HEK293 (cell line): ENCODE measurements around the gene SLC6A11.

Experiments used
- CTCF ChIA-PET: fragments of 350-600 bp; formaldehyde crosslinking; extraction: SDS; loops from one replicate; lab custom pipeline; 2021; ENCODE audit warnings: antibody characterized with exemption; lab: Yijun Ruan, JAX
- POLR2A ChIA-PET: fragments of 300-600 bp; formaldehyde crosslinking; extraction: SDS; loops from one replicate; lab custom pipeline; 2020; ENCODE audit warnings: antibody characterized with exemption, inconsistent platforms; lab: Yijun Ruan, JAX
- H3K27ac ChIP-seq: fragments of 200-500 bp; sonication (Bioruptor generic); 2 replicates; pipeline ENCODE4 v1.5.1; 2014; ENCODE audit warnings: low read depth, low read length, control low read depth, inconsistent platforms; ENCODE audit errors: extremely low read depth
- H3K36me3 ChIP-seq, 2 experiments: fragments of 200-500 bp in 1 of 2; sonication (Bioruptor generic) in 1 of 2; 1 replicate in 1 of 2; 2 replicates in 1 of 2; pipeline ENCODE4 v1.5.1; 2014 to 2017; ENCODE audit warnings: inconsistent platforms in 2 of 2, low read length in 2 of 2; ENCODE audit not compliant: control insufficient read depth in 2 of 2, insufficient read depth in 1 of 2
- H3K4me1 ChIP-seq: fragments of 200-500 bp; sonication (Bioruptor generic); 2 replicates; pipeline ENCODE4 v1.5.1; 2014; ENCODE audit warnings: mild to moderate bottlenecking, low read length, inconsistent platforms; ENCODE audit not compliant: control insufficient read depth, insufficient read depth
- H3K4me3 ChIP-seq: 2 replicates; pipeline ENCODE4 v1.5.1; 2011; ENCODE audit warnings: low read depth, mild to moderate bottlenecking, control low read depth, low read length, moderate library complexity
- H3K9me3 ChIP-seq: fragments of 200-500 bp; sonication (Bioruptor generic); 2 replicates; pipeline ENCODE4 v1.5.1; 2014; ENCODE audit warnings: low read depth, low read length, inconsistent platforms; ENCODE audit not compliant: control insufficient read depth, insufficient read depth
- ELK4 ChIP-seq: IDR thresholded peaks from 2 replicates; pipeline ENCODE4 v1.6.1; 2011; ENCODE audit warnings: mild to moderate bottlenecking, low read depth, low read length, borderline replicate concordance
- HOXA7 ChIP-seq: sonication (generic); formaldehyde crosslinking; IDR thresholded peaks from 2 replicates; pipeline ENCODE4 v1.8.1; 2022; ENCODE audit warnings: missing genetic modification reagents, borderline replicate concordance
- KLF1 ChIP-seq: fragments of 450-650 bp; formaldehyde crosslinking; IDR thresholded peaks from 2 replicates; pipeline ENCODE4 v1.5.1; 2016; ENCODE audit warnings: missing biosample characterization, missing genetic modification characterization
- MEIS1 ChIP-seq: sonication (generic); formaldehyde crosslinking; IDR thresholded peaks from 2 replicates; pipeline ENCODE4 v1.8.1; 2022; ENCODE audit warnings: missing genetic modification reagents, mild to moderate bottlenecking, borderline replicate concordance
- REST ChIP-seq: fragments of 450-650 bp; formaldehyde crosslinking; IDR thresholded peaks from 2 replicates; pipeline ENCODE4 v1.5.1; 2016; ENCODE audit warnings: missing biosample characterization, missing genetic modification characterization
- SALL2 ChIP-seq: fragments of 450-650 bp; formaldehyde crosslinking; IDR thresholded peaks from 2 replicates; pipeline ENCODE4 v1.5.0; 2017; ENCODE audit warnings: missing biosample characterization, mild to moderate bottlenecking, missing genetic modification characterization, borderline replicate concordance
- YY2 ChIP-seq: fragments of 450-650 bp; formaldehyde crosslinking; IDR thresholded peaks from 2 replicates; pipeline ENCODE4 v1.5.1; 2016; ENCODE audit warnings: missing biosample characterization, missing genetic modification characterization
- ZBTB1 ChIP-seq: fragments of 450-650 bp; formaldehyde crosslinking; IDR thresholded peaks from 2 replicates; pipeline ENCODE4 v1.5.1; 2016; ENCODE audit warnings: missing biosample characterization, missing genetic modification characterization
- ZBTB8A ChIP-seq: fragments of 450-650 bp; formaldehyde crosslinking; IDR thresholded peaks from 2 replicates; pipeline ENCODE4 v1.5.1; 2016; ENCODE audit warnings: missing biosample characterization, missing genetic modification characterization
- ZIC2 ChIP-seq: fragments of 450-650 bp; formaldehyde crosslinking; IDR thresholded peaks from 2 replicates; pipeline ENCODE4 v1.5.1; 2016; ENCODE audit warnings: missing biosample characterization, missing genetic modification characterization
- ZNF138 ChIP-seq: fragments of 450-650 bp; formaldehyde crosslinking; IDR thresholded peaks from 2 replicates; pipeline ENCODE4 v1.5.1; 2016; ENCODE audit warnings: missing biosample characterization, missing genetic modification characterization, borderline replicate concordance
- ZNF24 ChIP-seq: fragments of 450-650 bp; formaldehyde crosslinking; IDR thresholded peaks from 2 replicates; pipeline ENCODE4 v1.5.1; 2016; ENCODE audit warnings: missing biosample characterization, missing genetic modification characterization
- ZNF423 ChIP-seq: fragments of 450-650 bp; formaldehyde crosslinking; IDR thresholded peaks from 2 replicates; pipeline ENCODE4 v1.5.1; 2016; ENCODE audit warnings: missing biosample characterization, missing genetic modification characterization
- ZNF473 ChIP-seq: fragments of 450-650 bp; formaldehyde crosslinking; IDR thresholded peaks from 2 replicates; pipeline ENCODE4 v1.5.1; 2017; ENCODE audit warnings: missing biosample characterization, missing genetic modification characterization
- ZNF521 ChIP-seq: fragments of 450-650 bp; formaldehyde crosslinking; IDR thresholded peaks from 2 replicates; pipeline ENCODE4 v1.5.1; 2017; ENCODE audit warnings: missing biosample characterization, mild to moderate bottlenecking, missing genetic modification characterization
- ZNF561 ChIP-seq: fragments of 450-650 bp; IDR thresholded peaks from 2 replicates; pipeline ENCODE4 v1.5.1; 2018; ENCODE audit warnings: missing biosample characterization, missing genetic modification characterization, borderline replicate concordance
- ZNF629 ChIP-seq: fragments of 450-650 bp; formaldehyde crosslinking; IDR thresholded peaks from 2 replicates; pipeline ENCODE4 v1.5.1; 2017; ENCODE audit warnings: missing biosample characterization, missing genetic modification characterization
- ZNF664 ChIP-seq: fragments of 450-650 bp; formaldehyde crosslinking; IDR thresholded peaks from 2 replicates; pipeline ENCODE4 v1.5.1; 2016; ENCODE audit warnings: missing biosample characterization, missing genetic modification characterization
- ZNF670 ChIP-seq: fragments of 450-650 bp; formaldehyde crosslinking; IDR thresholded peaks from 2 replicates; pipeline ENCODE4 v1.5.1; 2016; ENCODE audit warnings: missing biosample characterization, missing genetic modification characterization, low read depth
- ZSCAN16 ChIP-seq: fragments of 450-650 bp; formaldehyde crosslinking; IDR thresholded peaks from 2 replicates; pipeline ENCODE4 v1.5.1; 2016; ENCODE audit warnings: missing biosample characterization, missing genetic modification characterization
- TF ChIP-seq, protein P1 (sequence below): fragments of 450-650 bp; formaldehyde crosslinking; IDR thresholded peaks from 2 replicates; pipeline ENCODE4 v1.5.1; 2016; ENCODE audit warnings: missing biosample characterization, missing genetic modification characterization
- TF ChIP-seq, protein P2 (sequence below): fragments of 450-650 bp; formaldehyde crosslinking; IDR thresholded peaks from 2 replicates; pipeline ENCODE4 v1.5.1; 2016; ENCODE audit warnings: missing biosample characterization, missing genetic modification characterization
- TF ChIP-seq, protein P3 (sequence below): fragments of 450-650 bp; formaldehyde crosslinking; IDR thresholded peaks from 2 replicates; pipeline ENCODE4 v1.5.1; 2016; ENCODE audit warnings: missing biosample characterization, missing genetic modification characterization

SLC6A11 gene

DNA sequence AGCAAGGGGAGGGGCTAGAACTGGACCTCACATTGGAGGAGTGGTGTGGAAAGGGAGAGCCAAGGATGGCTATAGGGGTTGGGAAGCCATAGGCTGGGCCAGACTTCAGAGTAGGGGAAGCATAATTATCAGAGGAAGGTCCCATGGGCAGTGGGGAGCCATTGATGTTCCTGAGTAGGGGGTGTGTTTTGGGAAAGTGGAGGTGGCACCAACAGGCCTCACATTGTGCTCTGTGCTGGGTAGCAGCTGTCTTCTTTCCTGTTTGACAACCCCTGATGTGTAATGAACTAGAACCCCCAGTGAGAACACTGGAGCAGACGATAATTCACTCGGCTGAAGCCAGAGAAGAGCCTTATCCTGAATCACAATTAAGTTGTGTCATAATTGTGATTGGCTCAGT, 41.2 kb downstream of the SLC6A11 start:
- POLR2A ChIA-PET, result no interaction called here
- TF ChIP-seq ZIC2 (peak; percentile 57), MEIS1 (no peak), ZNF664 (no peak)
- TF ChIP-seq, protein P1, sequence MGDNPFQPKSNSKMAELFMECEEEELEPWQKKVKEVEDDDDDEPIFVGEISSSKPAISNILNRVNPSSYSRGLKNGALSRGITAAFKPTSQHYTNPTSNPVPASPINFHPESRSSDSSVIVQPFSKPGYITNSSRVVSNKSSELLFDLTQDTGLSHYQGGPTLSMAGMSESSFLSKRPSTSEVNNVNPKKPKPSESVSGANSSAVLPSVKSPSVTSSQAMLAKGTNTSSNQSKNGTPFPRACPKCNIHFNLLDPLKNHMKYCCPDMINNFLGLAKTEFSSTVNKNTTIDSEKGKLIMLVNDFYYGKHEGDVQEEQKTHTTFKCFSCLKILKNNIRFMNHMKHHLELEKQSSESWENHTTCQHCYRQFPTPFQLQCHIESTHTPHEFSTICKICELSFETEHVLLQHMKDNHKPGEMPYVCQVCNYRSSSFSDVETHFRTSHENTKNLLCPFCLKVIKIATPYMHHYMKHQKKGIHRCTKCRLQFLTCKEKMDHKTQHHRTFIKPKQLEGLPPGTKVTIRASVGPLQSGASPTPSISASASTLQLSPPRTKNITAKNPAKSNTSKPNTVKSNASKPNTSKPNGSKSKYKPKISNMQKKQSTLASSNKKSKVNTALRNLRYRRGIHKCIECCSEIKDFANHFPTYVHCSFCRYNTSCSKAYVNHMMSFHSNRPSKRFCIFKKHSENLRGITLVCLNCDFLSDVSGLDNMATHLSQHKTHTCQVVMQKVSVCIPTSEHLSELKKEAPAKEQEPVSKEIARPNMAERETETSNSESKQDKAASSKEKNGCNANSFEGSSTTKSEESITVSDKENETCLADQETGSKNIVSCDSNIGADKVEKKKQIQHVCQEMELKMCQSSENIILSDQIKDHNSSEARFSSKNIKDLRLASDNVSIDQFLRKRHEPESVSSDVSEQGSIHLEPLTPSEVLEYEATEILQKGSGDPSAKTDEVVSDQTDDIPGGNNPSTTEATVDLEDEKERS (tag by site-specific recombination), result no peak
- H3K27ac ChIP-seq, result no peak overlapping the region
- H3K36me3 ChIP-seq, result no peaks in the 10 kb centered on the region
- H3K4me3 ChIP-seq, result no peak overlapping the region
- CTCF ChIA-PET, result interaction anchor here (0.6 kb wide), 1 partner anchor 17 kb away, joined by 5 read pairs; no protein-coding TSS in a partner anchor
- no peaks in the 10 kb centered on the region for H3K4me1 ChIP-seq
- no peaks in the 10 kb centered on the region for H3K9me3 ChIP-seq

GRCh38 chr3:10858091-10858490, 42.1 kb downstream of the SLC6A11 start:
- ChIA-PET POLR2A (no interaction called here), CTCF (interaction anchor here (0.6 to 1.1 kb wide), 3 partner anchors 23 to 322 kb away, joined by 3 read pairs; no protein-coding TSS in a partner anchor)
- H3K36me3 ChIP-seq, result no peaks in the 10 kb centered on the region
- no peaks in the 10 kb centered on the region for H3K9me3 ChIP-seq
- no peaks in the 10 kb centered on the region for H3K4me1 ChIP-seq
- no peak overlapping the region for H3K4me3 ChIP-seq
- no peak overlapping the region for H3K27ac ChIP-seq
- TF ChIP-seq ZSCAN16 (no peak), ZNF521 (tag by site-specific recombination) (no peak), ZNF561 (no peak), ZNF423 (tag by site-specific recombination) (no peak), YY2 (tag by site-specific recombination) (no peak), SALL2 (tag by site-specific recombination) (no peak), ELK4 (no peak), REST (tag by site-specific recombination) (no peak), ZNF629 (tag by site-specific recombination) (no peak), ZBTB1 (tag by site-specific recombination) (no peak), ZNF138 (tag by site-specific recombination) (no peak), ZNF670 (no peak), ZBTB8A (no peak), ZNF24 (tag by site-specific recombination) (no peak), ZNF473 (tag by site-specific recombination) (no peak), HOXA7 (CRISPR knock-in tag) (no peak), KLF1 (tag by site-specific recombination) (no peak)
- TF ChIP-seq, protein P2, sequence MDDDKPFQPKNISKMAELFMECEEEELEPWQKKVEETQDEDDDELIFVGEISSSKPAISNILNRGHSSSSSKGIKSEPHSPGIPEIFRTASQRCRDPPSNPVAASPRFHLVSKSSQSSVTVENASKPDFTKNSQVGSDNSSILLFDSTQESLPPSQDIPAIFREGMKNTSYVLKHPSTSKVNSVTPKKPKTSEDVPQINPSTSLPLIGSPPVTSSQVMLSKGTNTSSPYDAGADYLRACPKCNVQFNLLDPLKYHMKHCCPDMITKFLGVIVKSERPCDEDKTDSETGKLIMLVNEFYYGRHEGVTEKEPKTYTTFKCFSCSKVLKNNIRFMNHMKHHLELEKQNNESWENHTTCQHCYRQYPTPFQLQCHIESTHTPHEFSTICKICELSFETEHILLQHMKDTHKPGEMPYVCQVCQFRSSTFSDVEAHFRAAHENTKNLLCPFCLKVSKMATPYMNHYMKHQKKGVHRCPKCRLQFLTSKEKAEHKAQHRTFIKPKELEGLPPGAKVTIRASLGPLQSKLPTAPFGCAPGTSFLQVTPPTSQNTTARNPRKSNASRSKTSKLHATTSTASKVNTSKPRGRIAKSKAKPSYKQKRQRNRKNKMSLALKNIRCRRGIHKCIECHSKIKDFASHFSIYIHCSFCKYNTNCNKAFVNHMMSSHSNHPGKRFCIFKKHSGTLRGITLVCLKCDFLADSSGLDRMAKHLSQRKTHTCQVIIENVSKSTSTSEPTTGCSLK (tag by site-specific recombination), result no peak
- TF ChIP-seq, protein P3, sequence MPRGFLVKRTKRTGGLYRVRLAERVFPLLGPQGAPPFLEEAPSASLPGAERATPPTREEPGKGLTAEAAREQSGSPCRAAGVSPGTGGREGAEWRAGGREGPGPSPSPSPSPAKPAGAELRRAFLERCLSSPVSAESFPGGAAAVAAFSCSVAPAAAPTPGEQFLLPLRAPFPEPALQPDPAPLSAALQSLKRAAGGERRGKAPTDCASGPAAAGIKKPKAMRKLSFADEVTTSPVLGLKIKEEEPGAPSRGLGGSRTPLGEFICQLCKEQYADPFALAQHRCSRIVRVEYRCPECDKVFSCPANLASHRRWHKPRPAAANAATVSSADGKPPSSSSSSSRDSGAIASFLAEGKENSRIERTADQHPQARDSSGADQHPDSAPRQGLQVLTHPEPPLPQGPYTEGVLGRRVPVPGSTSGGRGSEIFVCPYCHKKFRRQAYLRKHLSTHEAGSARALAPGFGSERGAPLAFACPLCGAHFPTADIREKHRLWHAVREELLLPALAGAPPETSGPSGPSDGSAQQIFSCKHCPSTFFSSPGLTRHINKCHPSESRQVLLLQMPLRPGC (tag by site-specific recombination), result no peak
